GM12801 (cell line): ENCODE data around the gene ALPK3.

Source experiments
- TF ChIP-seq, protein P1 (sequence below): IDR thresholded peaks from one replicate; pipeline ENCODE4 v1.5.1; 2011; ENCODE audit warnings: control low read depth; ENCODE audit not compliant: insufficient read length; ENCODE audit errors: extremely low read depth

ALPK3 gene

DNA sequence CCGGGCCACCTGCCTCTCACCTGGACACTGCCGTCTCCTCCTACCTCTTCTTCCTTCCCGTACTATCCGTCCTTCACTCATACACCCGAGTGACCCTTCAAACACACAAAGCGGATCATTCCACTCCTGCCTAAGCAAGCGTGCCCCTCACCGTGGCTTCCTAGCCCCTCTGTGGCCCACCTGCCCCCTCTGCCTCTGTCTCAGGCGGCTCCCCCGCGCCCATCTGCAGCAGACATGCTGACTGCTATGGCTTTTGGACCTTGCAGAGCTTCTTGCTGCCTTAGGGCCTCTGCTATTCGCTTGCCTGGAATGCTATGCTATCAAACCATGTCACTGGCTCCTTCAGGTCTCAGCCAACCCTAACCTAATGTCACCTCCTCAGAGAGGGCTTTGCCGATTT, 105.4 kb downstream of the ALPK3 start:
- TF ChIP-seq, protein P1, sequence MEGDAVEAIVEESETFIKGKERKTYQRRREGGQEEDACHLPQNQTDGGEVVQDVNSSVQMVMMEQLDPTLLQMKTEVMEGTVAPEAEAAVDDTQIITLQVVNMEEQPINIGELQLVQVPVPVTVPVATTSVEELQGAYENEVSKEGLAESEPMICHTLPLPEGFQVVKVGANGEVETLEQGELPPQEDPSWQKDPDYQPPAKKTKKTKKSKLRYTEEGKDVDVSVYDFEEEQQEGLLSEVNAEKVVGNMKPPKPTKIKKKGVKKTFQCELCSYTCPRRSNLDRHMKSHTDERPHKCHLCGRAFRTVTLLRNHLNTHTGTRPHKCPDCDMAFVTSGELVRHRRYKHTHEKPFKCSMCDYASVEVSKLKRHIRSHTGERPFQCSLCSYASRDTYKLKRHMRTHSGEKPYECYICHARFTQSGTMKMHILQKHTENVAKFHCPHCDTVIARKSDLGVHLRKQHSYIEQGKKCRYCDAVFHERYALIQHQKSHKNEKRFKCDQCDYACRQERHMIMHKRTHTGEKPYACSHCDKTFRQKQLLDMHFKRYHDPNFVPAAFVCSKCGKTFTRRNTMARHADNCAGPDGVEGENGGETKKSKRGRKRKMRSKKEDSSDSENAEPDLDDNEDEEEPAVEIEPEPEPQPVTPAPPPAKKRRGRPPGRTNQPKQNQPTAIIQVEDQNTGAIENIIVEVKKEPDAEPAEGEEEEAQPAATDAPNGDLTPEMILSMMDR = no peak
